ENCODE data around the gene PROSER3. TPM values are rescaled to one million over a fixed set of nuclear protein-coding genes. Genes with fewer than 3 reads are reported as not detected.

The PROSER3 gene
- total RNA-seq, 2 donors from 2014 or later: 13.6 to 19.2 TPM

DNA sequence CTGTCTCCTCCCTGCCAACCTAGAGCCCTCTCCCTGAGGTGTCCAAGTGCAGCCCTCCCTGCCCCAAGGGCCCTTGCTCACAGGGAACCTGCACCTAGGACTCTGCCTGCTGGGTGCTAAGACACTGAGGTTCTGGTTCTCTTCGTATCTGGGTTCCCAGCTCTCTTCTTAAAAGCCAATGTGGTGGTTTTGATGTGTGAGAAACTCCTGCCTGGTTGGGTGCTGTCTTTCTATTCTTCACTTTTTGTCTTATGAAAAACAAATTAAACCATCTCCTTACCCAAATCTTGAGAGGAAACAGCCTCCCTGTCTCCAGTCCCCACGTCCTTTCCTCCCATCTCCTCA is 44.5 kb upstream of the PROSER3 start:
- Histone ChIP-seq H3K4me1 (replicated peaks) (peaks cover 6% of the 10 kb centered on the region), H3K36me3 (no peaks in the 10 kb centered on the region), H3K9me3 (no peaks in the 10 kb centered on the region), H3K27me3 (replicated peaks; ENCODE audit: insufficient read depth) (no peaks in the 10 kb centered on the region), H3K27ac (no peak overlapping the region), H3K4me3 (no peak overlapping the region)
- TF ChIP-seq, protein P1, sequence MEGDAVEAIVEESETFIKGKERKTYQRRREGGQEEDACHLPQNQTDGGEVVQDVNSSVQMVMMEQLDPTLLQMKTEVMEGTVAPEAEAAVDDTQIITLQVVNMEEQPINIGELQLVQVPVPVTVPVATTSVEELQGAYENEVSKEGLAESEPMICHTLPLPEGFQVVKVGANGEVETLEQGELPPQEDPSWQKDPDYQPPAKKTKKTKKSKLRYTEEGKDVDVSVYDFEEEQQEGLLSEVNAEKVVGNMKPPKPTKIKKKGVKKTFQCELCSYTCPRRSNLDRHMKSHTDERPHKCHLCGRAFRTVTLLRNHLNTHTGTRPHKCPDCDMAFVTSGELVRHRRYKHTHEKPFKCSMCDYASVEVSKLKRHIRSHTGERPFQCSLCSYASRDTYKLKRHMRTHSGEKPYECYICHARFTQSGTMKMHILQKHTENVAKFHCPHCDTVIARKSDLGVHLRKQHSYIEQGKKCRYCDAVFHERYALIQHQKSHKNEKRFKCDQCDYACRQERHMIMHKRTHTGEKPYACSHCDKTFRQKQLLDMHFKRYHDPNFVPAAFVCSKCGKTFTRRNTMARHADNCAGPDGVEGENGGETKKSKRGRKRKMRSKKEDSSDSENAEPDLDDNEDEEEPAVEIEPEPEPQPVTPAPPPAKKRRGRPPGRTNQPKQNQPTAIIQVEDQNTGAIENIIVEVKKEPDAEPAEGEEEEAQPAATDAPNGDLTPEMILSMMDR (IDR thresholded peaks at IDR 0.05): no peak
- no peak for TF ChIP-seq POLR2AphosphoS5 (IDR thresholded peaks at IDR 0.05)
- no peak for TF ChIP-seq POLR2A (IDR thresholded peaks at IDR 0.05)
- intact Hi-C loops (cut with DNase I): loop anchor here (10.0 kb wide), 1 partner anchor 359 kb away; the partner anchor contains the start of gene FFAR3
- no peak for DNase-seq (ENCODE audit: low spot score)
- WGBS: 88% methylated on average over 2 of the region's 2 CpGs

DNA sequence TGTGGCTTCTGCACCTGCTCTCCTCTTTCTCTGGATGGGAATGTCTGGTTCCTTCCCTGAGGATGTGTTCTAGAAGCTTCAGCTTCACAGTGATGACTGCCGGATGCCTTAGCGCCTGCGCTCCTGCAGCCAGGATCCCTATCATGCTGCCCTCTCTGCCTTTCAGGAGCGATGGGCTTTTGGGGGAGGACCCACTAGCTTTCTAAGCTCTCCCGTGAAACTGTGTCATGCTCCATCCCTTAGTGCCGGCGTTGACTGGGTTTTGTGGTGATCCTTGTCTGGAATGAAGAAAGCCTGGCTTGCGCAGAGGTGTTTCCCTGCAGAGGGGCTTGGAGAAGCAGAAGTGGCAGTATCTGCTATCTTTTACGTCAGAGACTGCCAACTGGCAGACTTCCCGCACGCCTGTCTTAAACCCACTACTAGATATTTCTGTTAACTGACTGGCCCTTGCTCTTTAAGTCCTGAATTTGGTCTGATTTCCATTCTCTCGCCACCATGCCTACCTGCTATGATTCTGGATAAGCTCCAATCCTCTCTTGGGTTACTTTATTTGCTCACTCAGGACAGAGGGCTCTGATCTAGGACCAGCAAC is 44.0 kb upstream of the PROSER3 start:
- intact Hi-C loops (cut with DNase I): loop anchor here (10.0 kb wide), 1 partner anchor 359 kb away; the partner anchor contains the start of gene FFAR3

DNA sequence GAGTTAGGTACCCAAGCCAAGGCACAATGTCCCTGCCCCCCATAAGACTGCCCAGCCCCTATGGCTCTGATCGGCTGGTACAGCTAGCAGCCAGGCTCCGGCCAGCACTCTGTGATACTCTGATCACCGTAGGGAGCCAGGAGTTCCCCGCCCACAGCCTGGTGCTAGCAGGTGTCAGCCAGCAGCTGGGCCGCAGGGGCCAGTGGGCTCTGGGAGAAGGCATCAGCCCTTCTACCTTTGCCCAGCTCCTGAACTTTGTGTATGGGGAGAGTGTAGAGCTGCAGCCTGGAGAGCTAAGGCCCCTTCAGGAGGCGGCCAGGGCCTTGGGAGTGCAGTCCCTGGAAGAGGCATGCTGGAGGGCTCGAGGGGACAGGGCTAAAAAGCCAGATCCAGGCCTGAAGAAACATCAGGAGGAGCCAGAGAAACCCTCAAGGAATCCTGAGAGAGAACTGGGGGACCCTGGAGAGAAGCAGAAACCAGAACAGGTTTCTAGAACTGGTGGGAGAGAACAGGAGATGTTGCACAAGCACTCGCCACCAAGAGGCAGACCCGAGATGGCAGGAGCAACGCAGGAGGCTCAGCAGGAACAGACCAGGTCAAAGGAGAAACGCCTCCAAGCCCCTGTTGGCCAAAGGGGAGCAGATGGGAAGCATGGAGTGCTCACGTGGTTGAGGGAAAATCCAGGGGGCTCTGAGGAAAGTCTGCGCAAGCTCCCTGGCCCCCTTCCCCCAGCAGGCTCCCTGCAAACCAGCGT is 43.2 kb upstream of the PROSER3 start:
- Histone ChIP-seq H3K4me3 (no peak overlapping the region), H3K36me3 (no peaks in the 10 kb centered on the region), H3K9me3 (no peaks in the 10 kb centered on the region), H3K4me1 (replicated peaks) (peaks cover 15% of the 10 kb centered on the region), H3K27ac (no peak overlapping the region), H3K27me3 (replicated peaks; ENCODE audit: insufficient read depth) (no peaks in the 10 kb centered on the region)
- no peak for DNase-seq (ENCODE audit: low spot score)
- WGBS: 85% methylated on average over 14 of the region's 14 CpGs
- intact Hi-C loops (cut with DNase I): loop anchor here (10.0 kb wide), 1 partner anchor 360 kb away; the partner anchor contains the start of gene FFAR3
- TF ChIP-seq POLR2A (IDR thresholded peaks at IDR 0.05): no peak
- no peak for TF ChIP-seq POLR2AphosphoS5 (IDR thresholded peaks at IDR 0.05)
- TF ChIP-seq, protein P1 (IDR thresholded peaks at IDR 0.05): no peak

More for the DNA sequence above, 44.0 kb upstream of the PROSER3 start:
- Histone ChIP-seq H3K36me3 (no peaks in the 10 kb centered on the region), H3K4me3 (no peak overlapping the region), H3K4me1 (replicated peaks) (peaks cover 9% of the 10 kb centered on the region), H3K9me3 (no peaks in the 10 kb centered on the region), H3K27me3 (replicated peaks; ENCODE audit: insufficient read depth) (no peaks in the 10 kb centered on the region), H3K27ac (no peak overlapping the region)
- 80% methylated on average over 12 of the region's 12 CpGs for WGBS
- no peak for DNase-seq (ENCODE audit: low spot score)
- TF ChIP-seq, protein P1 (IDR thresholded peaks at IDR 0.05): no peak
- no peak for TF ChIP-seq POLR2A (IDR thresholded peaks at IDR 0.05)
- no peak for TF ChIP-seq POLR2AphosphoS5 (IDR thresholded peaks at IDR 0.05)

DNA sequence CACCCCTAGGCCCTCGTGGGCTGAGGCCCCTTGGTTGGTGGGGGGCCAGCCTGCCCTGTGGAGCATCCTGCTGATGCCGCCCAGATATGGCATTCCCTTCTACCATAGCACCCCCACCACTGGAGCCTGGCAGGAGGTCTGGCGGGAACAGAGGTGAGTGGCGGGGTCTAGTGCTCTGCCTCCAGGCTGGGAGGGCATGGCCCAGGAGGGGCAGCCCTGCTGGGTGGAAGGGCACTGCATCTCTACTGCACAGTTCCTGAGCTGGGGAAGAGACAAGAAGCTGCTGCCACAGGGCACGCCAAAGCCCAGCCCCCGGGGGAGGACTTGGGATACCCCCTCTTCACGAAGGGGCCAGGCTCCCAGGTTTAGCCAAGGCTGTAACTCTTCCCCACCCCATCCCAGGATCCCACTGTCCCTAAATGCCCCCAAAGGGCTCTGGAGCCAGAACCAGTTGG is 42.6 kb upstream of the PROSER3 start:
- H3K4me3 ChIP-seq: no peak overlapping the region
- no peak overlapping the region for H3K27ac ChIP-seq
- peaks cover 15% of the 10 kb centered on the region for H3K4me1 ChIP-seq (replicated peaks)
- TF ChIP-seq POLR2A (IDR thresholded peaks at IDR 0.05): no peak
- TF ChIP-seq, protein P1 (IDR thresholded peaks at IDR 0.05): no peak
- TF ChIP-seq POLR2AphosphoS5 (IDR thresholded peaks at IDR 0.05): no peak
- no peak for DNase-seq (ENCODE audit: low spot score)
- H3K27me3 ChIP-seq (replicated peaks; ENCODE audit: insufficient read depth): no peaks in the 10 kb centered on the region
- no peaks in the 10 kb centered on the region for H3K36me3 ChIP-seq
- no peaks in the 10 kb centered on the region for H3K9me3 ChIP-seq
- WGBS: 81% methylated on average over 7 of the region's 7 CpGs
- intact Hi-C loops (cut with DNase I): loop anchor here (10.0 kb wide), 1 partner anchor 361 kb away; the partner anchor contains the start of gene FFAR3
